NB4 (cell line): Measurements from ENCODE around the gene ELF1.

Experiments used
- DNase-seq: peaks from one replicate; pipeline ENCODE4 v3.0.0; 2010; ENCODE audit warnings: low read depth
- H3K4me3 ChIP-seq: one replicate; pipeline ENCODE4 v1.5.1; 2011; ENCODE audit warnings: mild to moderate bottlenecking, low read depth, low read length, moderate library complexity
- MYC ChIP-seq: IDR thresholded peaks from 2 replicates; pipeline ENCODE4 v1.6.1; 2011; ENCODE audit warnings: low read depth, low read length
- POLR2A ChIP-seq: IDR thresholded peaks from 2 replicates; pipeline ENCODE4 v1.6.1; 2011; ENCODE audit warnings: mild to moderate bottlenecking; ENCODE audit not compliant: insufficient read length; ENCODE audit errors: extremely low read depth
- TF ChIP-seq, protein P1 (sequence below): IDR thresholded peaks from 2 replicates; pipeline ENCODE4 v1.6.1; 2011; ENCODE audit warnings: low read depth, low read length
- TF ChIP-seq, protein P2 (sequence below): IDR thresholded peaks from one replicate; pipeline ENCODE4 v1.5.1; 2012; ENCODE audit warnings: low read depth, low read length

The ELF1 gene

DNA sequence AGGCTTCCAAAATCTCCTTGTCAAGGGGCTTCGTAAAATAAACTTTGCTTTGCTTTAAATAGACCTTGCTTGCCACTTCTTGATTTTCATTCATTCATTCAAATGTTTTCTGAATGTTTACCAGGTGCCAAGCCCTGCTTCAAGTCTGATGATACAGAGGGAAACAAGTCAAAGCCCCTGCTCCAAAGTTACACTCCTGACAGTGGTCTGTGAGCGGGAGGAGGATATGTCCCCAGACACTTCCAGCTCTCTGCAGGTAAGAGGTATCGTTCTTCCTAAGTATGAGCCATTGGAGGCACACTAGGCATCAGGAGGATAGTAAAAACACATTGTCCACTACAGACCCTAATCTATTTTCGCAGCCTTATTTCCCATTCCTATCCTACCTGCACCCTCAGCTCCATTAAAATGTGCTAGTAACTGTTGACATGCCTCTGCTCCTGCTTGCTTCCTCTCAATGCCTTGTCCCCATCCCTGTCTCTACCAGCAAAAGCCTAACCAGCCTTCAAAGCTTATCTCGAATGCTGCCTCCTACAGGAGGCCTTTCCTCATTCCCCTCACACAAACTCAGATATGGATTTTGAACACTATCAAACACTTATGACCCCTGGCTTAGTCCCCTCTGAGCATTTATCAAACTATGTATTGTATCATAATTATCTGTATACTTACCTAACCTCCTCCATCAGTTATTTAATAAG, 36.0 kb upstream of the ELF1 start:
- H3K4me3 ChIP-seq, result no peak overlapping the region
- DNase-seq, result peak; percentile 68

DNA sequence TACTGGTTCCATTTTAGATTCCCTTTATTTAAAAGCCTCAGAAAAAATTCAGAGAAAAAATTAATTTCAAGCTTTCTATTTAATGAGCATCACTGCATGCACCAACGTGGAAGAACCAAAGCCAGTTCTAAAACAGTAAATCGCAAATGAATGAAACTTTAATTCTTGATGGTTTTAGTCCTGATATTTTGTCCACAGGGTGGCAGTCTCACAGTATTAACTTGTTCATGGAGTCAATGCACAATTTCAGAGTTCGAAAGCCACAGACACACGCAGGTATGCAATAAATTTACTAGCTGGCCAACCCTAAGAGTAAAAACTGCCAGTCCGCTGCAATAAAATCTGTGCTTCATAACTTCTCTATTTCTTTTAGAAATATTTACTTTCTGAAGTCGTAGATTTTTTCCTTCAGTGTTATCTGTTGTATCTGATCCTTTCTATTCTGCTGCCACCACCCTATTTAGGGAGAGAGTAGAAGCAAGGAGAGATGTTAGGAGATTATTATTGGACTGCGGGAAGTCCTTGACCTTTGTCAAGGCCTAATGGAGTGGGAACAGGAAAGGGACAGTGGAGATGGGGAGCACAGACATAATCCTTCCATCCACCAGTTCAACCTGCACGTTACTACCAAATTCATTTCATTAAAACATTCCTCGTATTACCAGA, 35.2 kb upstream of the ELF1 start:
- DNase-seq, result peak; percentile 85
- H3K4me3 ChIP-seq, result no peak overlapping the region
- no peak for TF ChIP-seq POLR2A
- peak; percentile 12; the same call in 1 of the 2 replicates for TF ChIP-seq MYC
- TF ChIP-seq, protein P1, sequence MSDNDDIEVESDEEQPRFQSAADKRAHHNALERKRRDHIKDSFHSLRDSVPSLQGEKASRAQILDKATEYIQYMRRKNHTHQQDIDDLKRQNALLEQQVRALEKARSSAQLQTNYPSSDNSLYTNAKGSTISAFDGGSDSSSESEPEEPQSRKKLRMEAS, result peak; percentile 27; the same call in 1 of the 2 replicates
- TF ChIP-seq, protein P2, sequence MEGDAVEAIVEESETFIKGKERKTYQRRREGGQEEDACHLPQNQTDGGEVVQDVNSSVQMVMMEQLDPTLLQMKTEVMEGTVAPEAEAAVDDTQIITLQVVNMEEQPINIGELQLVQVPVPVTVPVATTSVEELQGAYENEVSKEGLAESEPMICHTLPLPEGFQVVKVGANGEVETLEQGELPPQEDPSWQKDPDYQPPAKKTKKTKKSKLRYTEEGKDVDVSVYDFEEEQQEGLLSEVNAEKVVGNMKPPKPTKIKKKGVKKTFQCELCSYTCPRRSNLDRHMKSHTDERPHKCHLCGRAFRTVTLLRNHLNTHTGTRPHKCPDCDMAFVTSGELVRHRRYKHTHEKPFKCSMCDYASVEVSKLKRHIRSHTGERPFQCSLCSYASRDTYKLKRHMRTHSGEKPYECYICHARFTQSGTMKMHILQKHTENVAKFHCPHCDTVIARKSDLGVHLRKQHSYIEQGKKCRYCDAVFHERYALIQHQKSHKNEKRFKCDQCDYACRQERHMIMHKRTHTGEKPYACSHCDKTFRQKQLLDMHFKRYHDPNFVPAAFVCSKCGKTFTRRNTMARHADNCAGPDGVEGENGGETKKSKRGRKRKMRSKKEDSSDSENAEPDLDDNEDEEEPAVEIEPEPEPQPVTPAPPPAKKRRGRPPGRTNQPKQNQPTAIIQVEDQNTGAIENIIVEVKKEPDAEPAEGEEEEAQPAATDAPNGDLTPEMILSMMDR, result peak; percentile 38

More for the DNA sequence above, 36.0 kb upstream of the ELF1 start:
- TF ChIP-seq MYC, result 0 out of 2 replicates have a peak, but pooled peaks have one; percentile 13
- TF ChIP-seq, protein P1, result no peak
- TF ChIP-seq, protein P2, result peak; percentile 67

DNA sequence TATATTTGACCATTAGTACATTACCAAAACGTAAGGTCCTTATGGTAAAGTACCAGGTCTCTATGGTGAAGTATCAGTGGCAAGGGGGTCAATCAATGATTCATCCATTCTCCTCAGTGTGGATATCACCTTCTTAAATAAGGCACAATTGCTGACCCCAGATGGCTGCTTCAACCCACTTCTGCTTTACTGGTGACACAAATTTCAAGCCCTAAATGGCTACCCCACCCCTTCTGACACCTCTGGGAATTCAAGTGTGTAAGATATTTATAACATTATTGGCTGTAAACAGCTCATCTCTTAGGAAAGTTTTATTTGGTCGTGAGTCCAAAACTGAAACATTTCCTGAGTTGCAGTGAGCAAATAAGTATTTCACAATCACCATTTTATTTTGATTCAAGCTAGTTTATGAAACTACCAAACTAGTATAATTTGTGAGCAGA, 34.3 kb upstream of the ELF1 start:
- DNase-seq, result peak; percentile 93
- TF ChIP-seq MYC, result no peak
- TF ChIP-seq, protein P1, result no peak
- TF ChIP-seq POLR2A, result no peak
- TF ChIP-seq, protein P2, result no peak
- H3K4me3 ChIP-seq, result peak overlapping the region; percentile 2

DNA sequence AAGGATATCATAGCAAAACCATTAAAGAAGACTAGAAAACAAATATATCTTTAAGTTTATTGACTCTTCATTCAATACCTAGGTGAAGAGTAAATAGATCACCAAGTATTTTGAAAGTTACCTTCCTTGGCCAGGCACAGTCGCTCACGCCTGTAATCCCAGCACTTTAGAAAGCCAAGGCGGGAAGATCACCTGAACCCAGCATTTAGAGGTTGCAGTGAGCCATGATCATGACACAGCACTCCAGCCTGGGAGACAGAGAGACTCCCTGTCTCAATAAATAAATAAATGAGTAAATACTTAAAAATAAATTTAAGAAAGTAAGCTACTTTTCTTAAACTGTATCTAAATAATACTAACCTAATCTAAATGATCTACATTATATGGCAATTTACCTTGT, 33.3 kb upstream of the ELF1 start:
- TF ChIP-seq MYC, result no peak
- TF ChIP-seq, protein P1, result no peak
- TF ChIP-seq, protein P2, result no peak
- no peak for TF ChIP-seq POLR2A
- no peak for DNase-seq

DNA sequence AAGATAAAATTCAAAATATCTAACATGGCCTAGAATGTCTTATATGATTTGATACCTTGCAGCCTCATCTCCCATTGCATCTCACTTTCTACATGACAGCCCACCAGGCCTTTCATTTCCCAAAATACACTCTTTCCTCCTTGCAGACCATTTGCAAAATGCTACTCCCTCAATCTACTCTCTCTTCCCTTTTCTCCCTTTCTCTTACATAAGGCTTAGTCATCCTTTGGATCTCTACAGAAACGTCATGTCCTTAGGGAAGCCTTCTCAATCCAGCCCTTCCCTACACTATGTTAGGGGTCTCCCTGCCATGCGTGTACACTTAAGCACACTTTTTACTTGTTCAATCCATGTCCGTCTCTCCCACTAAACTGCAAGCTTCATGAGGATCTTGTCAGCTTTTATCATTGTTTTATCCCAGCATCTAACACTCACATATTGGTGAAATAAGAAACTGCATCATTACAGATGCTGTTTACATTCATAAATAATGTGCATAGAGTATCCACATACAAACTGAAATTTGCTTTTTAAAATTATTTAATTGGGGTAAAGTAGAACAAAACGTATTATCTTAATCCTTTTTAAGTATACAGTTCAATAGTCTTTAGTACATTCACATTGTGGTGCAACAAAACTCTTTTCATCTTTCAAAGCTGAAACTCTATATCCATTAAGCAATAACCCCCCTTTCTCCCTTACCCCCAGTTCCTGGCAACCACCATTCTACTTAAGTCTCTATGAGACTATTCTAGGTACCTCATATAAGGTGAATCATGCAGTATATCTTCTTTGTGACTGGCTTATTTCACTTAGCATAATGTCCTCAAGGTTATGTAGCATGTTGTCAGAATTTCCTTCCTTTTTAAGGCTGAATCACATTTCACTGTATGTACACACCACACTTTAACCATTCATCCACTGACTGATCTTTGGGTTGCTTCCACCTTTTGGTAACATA, 30.6 kb upstream of the ELF1 start:
- TF ChIP-seq, protein P1, result no peak
- no peak for TF ChIP-seq MYC
- TF ChIP-seq, protein P2, result no peak
- TF ChIP-seq POLR2A, result no peak
- DNase-seq, result peak; percentile 39
- H3K4me3 ChIP-seq, result no peak overlapping the region

More for the DNA sequence above, 33.3 kb upstream of the ELF1 start:
- no peak overlapping the region for H3K4me3 ChIP-seq
